ENCODE results near the gene SH3BGRL2.

DNA sequence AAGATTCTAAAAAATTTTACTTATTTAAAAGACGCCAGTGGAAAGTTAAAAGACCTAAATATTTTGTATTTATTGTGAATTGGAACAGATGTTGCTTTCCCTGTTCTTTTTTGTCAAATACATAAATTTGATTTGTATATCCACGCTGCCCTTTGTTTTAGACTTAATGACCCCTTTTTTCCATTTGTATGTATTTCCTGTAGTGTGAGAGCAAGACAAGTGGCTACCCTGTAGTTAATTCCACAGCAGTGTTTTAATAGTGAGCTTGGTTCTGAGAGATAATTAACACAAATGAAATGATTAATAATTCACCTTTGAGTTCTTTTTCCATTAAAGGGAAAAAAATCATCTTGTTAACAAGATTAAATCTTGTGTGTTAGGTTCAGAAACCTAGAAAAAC, 16.6 kb downstream of the SH3BGRL2 start:
- TF ChIP-seq YY1 (IDR thresholded peaks at IDR 0.05; ENCODE audit: low read depth) (no peak), EP300 (IDR thresholded peaks at IDR 0.05; ENCODE audit: borderline replicate concordance) (no peak), RAD21 (IDR thresholded peaks at IDR 0.05; ENCODE audit: low read depth) (no peak), FOXM1 (IDR thresholded peaks at IDR 0.05; ENCODE audit: borderline replicate concordance, low read depth) (no peak), TAF1 (IDR thresholded peaks at IDR 0.05; ENCODE audit: low read depth) (no peak), TEAD4 (IDR thresholded peaks at IDR 0.05) (no peak), NFIC (IDR thresholded peaks at IDR 0.05) (no peak)
- TF ChIP-seq, protein P1, sequence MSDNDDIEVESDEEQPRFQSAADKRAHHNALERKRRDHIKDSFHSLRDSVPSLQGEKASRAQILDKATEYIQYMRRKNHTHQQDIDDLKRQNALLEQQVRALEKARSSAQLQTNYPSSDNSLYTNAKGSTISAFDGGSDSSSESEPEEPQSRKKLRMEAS (IDR thresholded peaks at IDR 0.05) = no peak
- TF ChIP-seq, protein P2, sequence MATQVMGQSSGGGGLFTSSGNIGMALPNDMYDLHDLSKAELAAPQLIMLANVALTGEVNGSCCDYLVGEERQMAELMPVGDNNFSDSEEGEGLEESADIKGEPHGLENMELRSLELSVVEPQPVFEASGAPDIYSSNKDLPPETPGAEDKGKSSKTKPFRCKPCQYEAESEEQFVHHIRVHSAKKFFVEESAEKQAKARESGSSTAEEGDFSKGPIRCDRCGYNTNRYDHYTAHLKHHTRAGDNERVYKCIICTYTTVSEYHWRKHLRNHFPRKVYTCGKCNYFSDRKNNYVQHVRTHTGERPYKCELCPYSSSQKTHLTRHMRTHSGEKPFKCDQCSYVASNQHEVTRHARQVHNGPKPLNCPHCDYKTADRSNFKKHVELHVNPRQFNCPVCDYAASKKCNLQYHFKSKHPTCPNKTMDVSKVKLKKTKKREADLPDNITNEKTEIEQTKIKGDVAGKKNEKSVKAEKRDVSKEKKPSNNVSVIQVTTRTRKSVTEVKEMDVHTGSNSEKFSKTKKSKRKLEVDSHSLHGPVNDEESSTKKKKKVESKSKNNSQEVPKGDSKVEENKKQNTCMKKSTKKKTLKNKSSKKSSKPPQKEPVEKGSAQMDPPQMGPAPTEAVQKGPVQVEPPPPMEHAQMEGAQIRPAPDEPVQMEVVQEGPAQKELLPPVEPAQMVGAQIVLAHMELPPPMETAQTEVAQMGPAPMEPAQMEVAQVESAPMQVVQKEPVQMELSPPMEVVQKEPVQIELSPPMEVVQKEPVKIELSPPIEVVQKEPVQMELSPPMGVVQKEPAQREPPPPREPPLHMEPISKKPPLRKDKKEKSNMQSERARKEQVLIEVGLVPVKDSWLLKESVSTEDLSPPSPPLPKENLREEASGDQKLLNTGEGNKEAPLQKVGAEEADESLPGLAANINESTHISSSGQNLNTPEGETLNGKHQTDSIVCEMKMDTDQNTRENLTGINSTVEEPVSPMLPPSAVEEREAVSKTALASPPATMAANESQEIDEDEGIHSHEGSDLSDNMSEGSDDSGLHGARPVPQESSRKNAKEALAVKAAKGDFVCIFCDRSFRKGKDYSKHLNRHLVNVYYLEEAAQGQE (IDR thresholded peaks at IDR 0.05; ENCODE audit: low read depth) = no peak
- TF ChIP-seq, protein P3, sequence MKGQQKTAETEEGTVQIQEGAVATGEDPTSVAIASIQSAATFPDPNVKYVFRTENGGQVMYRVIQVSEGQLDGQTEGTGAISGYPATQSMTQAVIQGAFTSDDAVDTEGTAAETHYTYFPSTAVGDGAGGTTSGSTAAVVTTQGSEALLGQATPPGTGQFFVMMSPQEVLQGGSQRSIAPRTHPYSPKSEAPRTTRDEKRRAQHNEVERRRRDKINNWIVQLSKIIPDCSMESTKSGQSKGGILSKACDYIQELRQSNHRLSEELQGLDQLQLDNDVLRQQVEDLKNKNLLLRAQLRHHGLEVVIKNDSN (IDR thresholded peaks at IDR 0.05) = no peak

All from Ishikawa (cell line).